ENCODE measurements around the gene SLC35G6.

DNA sequence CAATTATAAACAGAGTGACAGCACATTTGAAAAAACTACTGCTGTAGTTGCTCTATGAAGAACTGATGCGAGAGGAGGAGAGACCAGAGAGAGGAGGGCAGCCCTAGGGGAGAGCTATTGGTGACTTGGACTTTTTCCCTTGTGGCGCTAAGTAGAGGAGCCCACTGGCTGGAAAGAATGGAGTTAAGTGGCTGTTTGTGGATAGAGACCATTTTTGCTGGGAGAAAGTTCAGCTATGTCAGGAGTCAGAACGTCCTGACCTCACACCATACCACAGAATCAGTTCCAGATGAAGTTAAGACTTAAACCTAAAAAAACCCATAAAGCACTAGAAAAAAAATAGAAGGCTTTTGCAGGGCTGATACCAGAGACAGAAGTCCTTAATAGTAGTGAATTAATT lies 4.9 kb downstream of the SLC35G6 start:
- TF ChIP-seq POLR2AphosphoS5 (IDR thresholded peaks at IDR 0.05; ENCODE audit: low read depth, low read length): no peak
- no peak for TF ChIP-seq SIN3A (IDR thresholded peaks at IDR 0.05; ENCODE audit: borderline replicate concordance, insufficient read depth, low read length)

Data from PFSK-1 (cell line).